GM21737 (cell line): Measurements from ENCODE around the gene LDHAL6B.

Experiments used
- ATAC-seq: cut with Tn5 transposase; IDR thresholded peaks from one replicate; pipeline ENCODE4 v1.9.1; 2021; ENCODE audit warnings: mild to moderate bottlenecking, moderate library complexity; ENCODE audit not compliant: unreplicated experiment

Gene LDHAL6B

DNA sequence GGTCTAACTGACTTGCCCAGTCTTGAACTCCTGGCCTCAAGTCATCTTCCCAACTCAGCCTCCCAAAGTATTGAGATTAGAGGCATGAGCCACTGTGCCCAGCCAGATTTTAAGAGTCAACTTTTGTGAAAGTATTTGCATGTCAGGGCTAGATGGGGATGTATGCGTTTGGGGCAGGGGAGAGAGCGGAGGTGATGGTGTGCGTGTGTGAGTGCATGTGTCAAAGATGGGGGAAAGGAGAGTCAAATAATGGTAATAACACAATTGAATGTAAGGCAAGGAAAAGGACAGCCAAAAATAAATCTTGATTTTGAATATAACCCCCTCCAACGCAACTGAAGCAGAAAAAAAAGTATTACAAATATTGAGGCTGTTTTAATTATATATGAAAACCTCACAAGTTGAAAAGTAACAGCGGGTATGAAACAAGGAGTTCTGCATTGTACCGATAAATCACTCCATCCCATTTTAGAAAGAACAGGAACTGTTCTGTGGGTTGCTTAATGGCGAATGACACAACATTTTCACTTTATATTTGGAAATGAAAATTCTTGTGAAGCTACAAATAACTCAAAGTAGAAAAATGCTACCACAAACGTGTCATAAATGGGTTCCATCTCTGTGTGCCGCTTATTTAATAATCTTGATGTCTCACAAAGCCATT lies 29.9 kb upstream of the LDHAL6B start:
- ATAC-seq = no peak

DNA sequence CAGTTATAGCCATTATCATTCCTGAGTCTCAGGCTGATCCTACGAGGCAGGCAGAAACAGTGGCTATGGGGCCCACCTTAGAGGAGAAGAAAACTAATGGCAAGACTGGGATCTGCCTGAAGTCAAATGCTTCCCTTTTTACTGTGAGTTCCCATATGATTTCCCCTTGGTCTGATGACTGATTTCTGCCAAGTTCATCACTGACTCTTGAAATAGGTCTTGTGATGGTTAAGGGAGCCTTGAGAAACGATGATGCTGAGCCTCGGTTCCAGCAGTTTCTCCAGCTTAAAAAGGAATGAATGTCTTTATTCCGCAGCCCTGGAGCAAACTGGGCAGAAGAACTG lies 29.4 kb upstream of the LDHAL6B start:
- ATAC-seq = no peak

DNA sequence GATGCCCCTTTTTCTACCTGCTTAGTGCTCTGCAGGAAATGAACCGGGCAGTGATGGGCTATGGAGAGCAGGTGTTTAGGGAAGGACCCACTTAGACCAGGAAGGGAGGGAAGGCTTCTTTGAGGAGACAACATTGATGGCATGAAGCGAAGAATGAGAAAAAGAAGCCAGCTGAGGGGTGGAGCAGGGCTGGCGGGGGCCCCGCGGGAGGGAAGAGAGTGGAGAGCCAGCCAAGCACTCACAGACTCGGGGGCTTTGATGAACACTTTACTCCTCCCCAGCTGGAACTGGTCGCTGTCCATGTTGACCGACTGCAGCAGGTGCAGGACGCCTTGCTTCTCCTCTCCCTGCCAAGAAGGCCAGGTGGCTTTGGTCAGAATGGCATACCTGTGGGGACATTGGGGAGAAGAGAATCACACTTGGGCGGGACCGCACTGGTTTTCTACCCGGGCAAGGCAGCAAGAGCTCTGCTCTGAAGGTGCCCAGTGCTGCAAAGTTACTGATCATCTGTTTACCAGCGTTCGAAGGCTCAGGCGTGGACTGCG lies 28.4 kb upstream of the LDHAL6B start:
- ATAC-seq = no peak

GRCh38 chr15:59179717-59180116 lies 26.9 kb upstream of the LDHAL6B start:
- ATAC-seq = no peak

DNA sequence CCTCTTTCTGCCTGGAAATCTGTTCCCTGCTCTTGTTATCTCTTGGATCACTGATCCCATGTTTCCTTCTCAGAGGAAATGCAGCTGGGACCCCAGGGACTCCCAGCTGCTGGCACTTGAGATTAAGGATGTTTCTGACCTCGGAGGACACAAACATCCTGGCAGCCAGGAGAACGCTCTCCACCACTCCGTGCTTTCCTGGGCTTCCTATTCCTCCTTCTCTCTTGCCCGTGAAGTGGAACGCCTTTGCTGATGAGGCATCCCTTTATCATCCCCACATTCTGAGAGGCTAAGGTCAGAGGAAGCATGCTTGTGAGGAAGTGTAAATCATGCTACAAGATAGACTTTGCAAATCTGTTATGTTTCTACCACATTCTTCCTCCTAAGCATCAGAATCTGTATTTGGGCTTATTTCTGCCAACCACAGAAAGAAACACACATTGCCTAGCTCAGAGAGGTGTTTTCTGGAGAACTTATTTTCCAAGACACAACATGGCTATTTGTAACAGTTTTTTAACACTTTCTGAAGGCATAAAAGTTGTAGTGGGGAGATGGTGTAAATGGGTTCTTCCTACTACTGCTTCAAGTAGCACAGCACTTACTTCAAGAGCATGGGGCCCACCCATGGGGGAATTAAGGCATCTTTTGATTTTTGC lies 25.6 kb upstream of the LDHAL6B start:
- ATAC-seq = no peak

DNA sequence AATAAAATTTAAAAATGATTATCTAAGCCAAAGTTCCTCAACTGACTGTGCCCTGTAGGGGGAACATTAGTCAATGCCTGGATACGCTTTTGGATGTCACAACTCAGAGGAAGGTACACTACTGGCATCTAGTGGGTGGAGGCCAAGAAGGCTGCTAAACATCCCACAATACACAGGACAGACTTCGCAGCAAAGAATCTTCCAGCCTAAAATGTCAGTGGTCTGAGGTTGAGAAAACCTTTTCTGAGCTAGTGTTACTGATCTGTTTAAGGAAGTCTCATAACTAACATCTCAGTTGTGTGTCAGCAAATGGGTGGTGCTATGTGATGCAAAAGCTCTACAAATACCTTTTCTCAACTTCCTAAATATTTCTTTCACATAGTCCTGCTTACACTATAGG lies 20.9 kb upstream of the LDHAL6B start:
- no peak for ATAC-seq

- no peak for ATAC-seq
Observed at GRCh38 chr15:59186501-59186900, 20.1 kb upstream of the LDHAL6B start.

DNA sequence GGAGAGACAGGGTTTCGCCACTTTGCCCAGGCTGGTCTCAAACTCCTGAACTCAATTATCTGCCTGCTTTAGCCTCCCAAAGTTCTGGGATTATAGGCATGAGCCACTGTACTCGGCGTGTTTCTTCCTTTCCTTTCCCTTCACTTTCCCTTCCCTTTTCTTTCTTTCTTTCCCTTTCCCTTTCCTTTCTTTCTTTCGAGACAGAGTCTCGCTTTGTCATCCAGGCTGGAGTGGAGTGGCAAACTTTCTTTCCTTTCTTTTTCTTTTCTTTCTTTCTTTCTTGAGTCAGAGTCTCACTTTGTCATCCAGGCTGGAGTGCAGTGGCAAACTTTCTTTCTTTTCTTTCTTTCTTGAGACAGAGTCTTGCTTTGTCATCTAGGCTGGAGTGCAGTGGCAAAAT lies 17.4 kb upstream of the LDHAL6B start:
- no peak for ATAC-seq

DNA sequence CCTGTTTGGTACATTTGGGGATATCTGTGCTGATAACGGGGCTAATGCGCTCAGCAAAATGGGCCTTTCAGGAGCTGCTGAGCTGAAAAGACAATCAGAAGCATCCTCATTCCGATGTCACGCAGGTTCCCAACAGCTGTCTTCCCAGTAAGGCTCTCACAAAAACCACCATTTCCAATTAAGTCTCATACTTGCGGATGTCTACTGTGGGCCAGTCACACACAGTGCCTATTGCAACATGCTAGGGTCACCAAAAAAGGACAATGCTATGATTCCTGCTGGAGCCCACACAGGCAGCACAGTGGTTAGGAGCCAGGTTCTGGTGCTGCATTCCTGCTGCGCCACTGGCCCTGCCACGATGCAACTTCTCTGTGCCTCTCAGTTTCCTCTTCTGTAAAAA lies 16.4 kb upstream of the LDHAL6B start:
- no peak for ATAC-seq

DNA sequence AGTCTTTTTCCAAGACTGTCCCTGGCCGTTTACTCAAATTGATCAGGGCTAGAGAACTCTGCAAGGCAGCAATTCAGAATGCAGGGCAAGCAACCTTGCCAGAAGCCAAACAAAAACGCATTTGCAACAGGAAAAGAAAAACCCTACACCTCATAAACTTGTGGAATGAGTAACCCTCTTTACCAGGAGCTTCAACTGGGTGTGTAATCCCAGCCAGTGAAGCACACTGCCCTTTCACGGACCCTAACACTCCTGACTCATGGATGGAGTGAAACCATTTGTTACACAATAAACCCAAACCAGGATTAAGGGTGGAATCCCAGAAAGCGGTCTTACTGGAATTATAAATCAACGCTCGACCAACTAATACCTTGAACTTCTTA lies 14.8 kb upstream of the LDHAL6B start:
- ATAC-seq = no peak

GRCh38 chr15:59194639-59195325 lies 11.9 kb upstream of the LDHAL6B start:
- no peak for ATAC-seq

DNA sequence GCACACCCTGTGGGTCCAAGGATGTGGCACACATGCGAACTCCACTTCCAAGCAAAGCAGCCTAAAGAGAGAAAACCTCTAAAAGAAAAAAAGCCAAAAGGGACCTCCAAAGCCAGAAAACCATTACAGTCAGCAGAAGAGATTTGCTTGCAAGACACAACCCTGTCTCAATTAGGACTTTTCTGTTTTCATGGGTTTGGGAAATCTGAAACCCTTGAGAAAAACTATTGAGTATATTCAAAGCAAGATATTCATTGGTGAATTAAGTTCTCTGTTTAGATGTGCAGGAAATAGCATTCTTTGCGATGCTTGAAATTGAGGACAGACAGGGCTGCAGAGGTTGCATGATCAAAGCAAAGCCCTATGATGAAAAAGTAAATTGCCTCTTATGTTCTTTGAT lies 10.2 kb upstream of the LDHAL6B start:
- ATAC-seq = no peak

GRCh38 chr15:59197454-59197853 lies 9.2 kb upstream of the LDHAL6B start:
- no peak for ATAC-seq

DNA sequence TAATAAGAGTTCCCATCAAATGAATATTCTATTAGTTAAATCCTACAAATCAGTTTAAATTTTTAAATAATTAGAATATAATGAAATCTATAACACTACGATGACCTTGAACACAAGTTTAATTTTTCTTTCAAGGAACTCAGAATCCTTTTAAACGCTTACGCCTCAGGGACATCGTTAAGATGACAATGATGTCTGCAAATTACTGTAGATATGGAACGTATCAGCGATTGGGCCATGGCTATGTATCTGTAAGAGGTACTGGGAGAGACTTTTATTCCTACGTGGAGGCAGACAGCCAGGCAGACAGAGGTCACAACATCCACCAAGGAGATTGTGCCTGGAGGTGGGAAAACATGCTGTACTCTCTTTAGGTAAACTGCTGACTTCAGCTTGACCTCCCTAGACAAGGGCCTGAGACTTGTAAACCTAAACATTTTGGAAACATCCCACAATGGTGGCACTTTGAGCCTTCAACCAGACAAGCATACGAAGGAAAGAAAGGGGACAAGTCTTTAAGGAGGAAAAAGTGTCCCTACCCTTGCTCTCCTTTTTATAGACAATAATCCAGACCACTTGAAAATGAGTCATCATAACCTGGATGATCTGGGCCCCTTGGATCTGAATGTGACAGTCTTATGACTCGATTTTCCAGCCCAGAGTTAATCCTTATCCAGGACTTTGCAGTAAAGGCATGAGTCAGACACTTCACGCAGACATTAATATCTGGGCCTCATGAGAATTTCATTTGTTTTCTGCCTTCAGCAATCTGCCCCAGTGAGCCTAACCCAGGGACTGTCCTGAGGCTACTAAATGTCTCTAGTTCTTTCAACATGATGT lies 6.8 kb upstream of the LDHAL6B start:
- no peak for ATAC-seq

- ATAC-seq = no peak
Observed at GRCh38 chr15:59200560-59200959, 6.1 kb upstream of the LDHAL6B start.

DNA sequence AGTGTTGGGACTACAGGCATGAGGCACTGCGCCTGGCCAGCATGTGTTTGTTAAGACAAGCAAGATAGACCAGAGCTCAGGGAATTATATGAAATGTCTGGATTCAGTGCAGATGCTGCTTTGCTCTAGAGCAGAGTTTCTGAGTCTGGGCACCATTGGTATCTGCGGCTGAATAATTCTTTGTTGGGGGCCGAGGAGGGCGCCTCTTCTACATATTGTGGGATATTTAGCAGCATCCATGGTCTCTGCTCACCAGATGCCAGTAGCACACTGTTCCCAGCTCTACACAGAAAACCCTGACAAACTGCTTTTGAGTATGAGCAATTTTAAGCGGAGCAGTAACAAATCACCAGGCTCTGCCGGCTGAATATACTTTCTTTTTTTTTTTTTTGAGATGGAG lies 3.6 kb upstream of the LDHAL6B start:
- no peak for ATAC-seq

GRCh38 chr15:59203657-59204056 lies 3.0 kb upstream of the LDHAL6B start:
- ATAC-seq = no peak

DNA sequence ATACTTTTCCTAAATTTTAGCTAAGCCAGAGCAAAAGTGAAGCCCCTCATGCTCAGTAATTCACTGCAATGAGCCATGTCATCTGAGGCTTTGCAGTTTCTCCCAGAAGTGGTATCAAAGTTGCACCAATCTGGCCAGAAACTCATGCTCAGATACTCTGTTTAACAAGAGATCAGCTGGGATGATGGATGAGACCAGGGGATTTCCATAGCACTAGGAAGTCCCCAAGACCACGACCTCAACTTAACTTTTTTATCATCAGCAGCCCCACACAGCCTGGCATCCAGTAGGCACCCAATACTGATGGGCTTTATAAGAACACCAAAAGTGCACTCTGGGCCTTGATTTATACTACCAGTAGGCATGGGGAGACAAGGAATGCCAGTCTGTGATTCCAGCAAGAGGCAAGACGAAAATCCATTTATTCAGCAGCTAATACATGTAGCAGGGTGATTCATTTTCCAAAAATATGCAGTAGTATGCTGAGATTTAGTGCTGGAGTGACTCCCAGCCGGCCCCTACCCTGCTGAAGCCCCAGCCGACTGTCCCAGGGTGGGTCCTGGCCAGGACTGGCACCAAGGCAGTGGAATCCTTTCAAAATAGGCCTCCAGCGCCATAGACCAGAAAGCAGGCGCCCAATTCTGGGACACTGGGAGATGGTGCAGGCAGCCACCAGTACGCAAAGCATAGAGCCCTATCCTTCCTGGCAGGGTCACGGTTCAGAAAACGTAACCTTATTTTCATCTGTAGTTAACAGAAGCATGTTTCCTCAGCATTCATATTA lies 612 bp upstream of the LDHAL6B start:
- no peak for ATAC-seq

- ATAC-seq = no peak
Observed at GRCh38 chr15:59208613-59209249, 2.1 kb downstream of the LDHAL6B start.

DNA sequence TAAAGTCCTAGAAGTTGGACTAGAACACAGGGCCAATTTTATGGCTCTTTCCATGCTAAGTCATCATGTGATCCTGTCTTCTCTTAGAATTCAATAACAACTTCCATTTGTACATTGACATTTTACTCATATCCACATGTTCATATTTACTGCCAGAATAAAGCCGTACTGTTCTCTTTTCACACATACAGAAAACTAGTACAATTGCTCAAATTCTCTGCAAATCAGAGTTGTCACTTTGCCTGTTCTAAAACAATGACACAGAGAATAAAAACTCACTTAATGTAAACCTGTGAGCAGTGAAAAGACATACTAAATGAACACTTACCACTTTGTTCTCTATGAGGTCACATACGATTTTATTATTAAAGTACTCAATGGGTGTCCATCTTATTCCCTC lies 3.5 kb downstream of the LDHAL6B start:
- no peak for ATAC-seq
